HepG2 (cell line): ENCODE data around the gene AGRN. TPM values are rescaled to one million over a fixed set of nuclear protein-coding genes. Genes with fewer than 3 reads are reported as not detected.

Experiments
- BHLHE40 ChIP-seq: IDR thresholded peaks from 2 replicates; pipeline ENCODE4 v1.6.1; 2011; ENCODE audit warnings: low read length, improper control_type of control experiment
- CREM ChIP-seq, 2 experiments: sonication (generic) in 1 of 2; formaldehyde crosslinking in 1 of 2; IDR thresholded peaks; 2 replicates each; pipeline versions ENCODE4 v1.4.0 to v1.6.1; 2016 to 2020; ENCODE audit warnings: antibody characterized with exemption in 1 of 2, mild to moderate bottlenecking in 1 of 2, missing genetic modification reagents in 1 of 2
- FOXK1 ChIP-seq: sonication (generic); formaldehyde crosslinking; IDR thresholded peaks from 2 replicates; pipeline ENCODE4 v1.4.0; 2020; ENCODE audit warnings: low read depth, missing genetic modification reagents, borderline replicate concordance
- GLI4 ChIP-seq: sonication (generic); formaldehyde crosslinking; IDR thresholded peaks from 2 replicates; pipeline ENCODE4 v1.5.1; 2020; ENCODE audit warnings: missing genetic modification reagents, mild to moderate bottlenecking, moderate library complexity, borderline replicate concordance
- KDM5B ChIP-seq: sonication (generic); formaldehyde crosslinking; IDR thresholded peaks from 2 replicates; pipeline ENCODE4 v1.4.0; 2020; ENCODE audit warnings: missing genetic modification reagents, mild to moderate bottlenecking, borderline replicate concordance
- MXI1 ChIP-seq: IDR thresholded peaks from 3 replicates; pipeline ENCODE4 v1.6.1; 2012; ENCODE audit warnings: low read depth, low read length, inconsistent platforms, borderline replicate concordance
- NFKBIZ ChIP-seq: IDR thresholded peaks from 2 replicates; pipeline ENCODE4 v1.6.1; 2018; ENCODE audit warnings: missing genetic modification reagents, missing compliant biosample characterization
- NR2F2 ChIP-seq: IDR thresholded peaks from 2 replicates; pipeline ENCODE4 v1.6.1; 2012; ENCODE audit warnings: low read depth, inconsistent platforms, borderline replicate concordance
- PITX1 ChIP-seq: sonication (generic); formaldehyde crosslinking; IDR thresholded peaks from 2 replicates; pipeline ENCODE4 v1.5.1; 2020; ENCODE audit warnings: mild to moderate bottlenecking, missing genetic modification reagents
- RAD21 ChIP-seq: fragments of 450-650 bp; formaldehyde crosslinking; IDR thresholded peaks from 2 replicates; pipeline ENCODE4 v1.5.0; 2020; ENCODE audit warnings: mild to moderate bottlenecking
- SETDB1 ChIP-seq: sonication (generic); formaldehyde crosslinking; IDR thresholded peaks from 2 replicates; pipeline ENCODE4 v1.5.1; 2020; ENCODE audit warnings: missing genetic modification reagents, mild to moderate bottlenecking, borderline replicate concordance
- SP5 ChIP-seq: IDR thresholded peaks from 2 replicates; pipeline ENCODE4 v1.6.1; 2016; ENCODE audit warnings: low read depth, borderline replicate concordance
- YEATS4 ChIP-seq: sonication (generic); formaldehyde crosslinking; IDR thresholded peaks from 2 replicates; pipeline ENCODE4 v1.4.0; 2020; ENCODE audit warnings: missing genetic modification reagents, borderline replicate concordance
- ZNF232 ChIP-seq: sonication (generic); formaldehyde crosslinking; IDR thresholded peaks from 2 replicates; pipeline ENCODE4 v1.4.0; 2020; ENCODE audit warnings: missing genetic modification reagents, borderline replicate concordance
- ZNF709 ChIP-seq: sonication (generic); formaldehyde crosslinking; IDR thresholded peaks from 2 replicates; pipeline ENCODE4 v1.5.0; 2020; ENCODE audit warnings: mild to moderate bottlenecking, missing genetic modification reagents
- polyA plus RNA-seq, 8 experiments: library from polyadenylated mRNA; depleted of rRNA in 3 of 8; stranded (reverse) in 7 of 8; unstranded in 1 of 8; fragments of >200 nt; fragmentation: Illumina TruSeq in 4 of 8; extraction: Trizol in 4 of 8; gene quantifications; 2 replicates each; pipeline versions ENCODE4 v1.2.1 to v1.2.3, GENCODE V29; 2011 to 2016; ENCODE audit warnings: low read depth in 4 of 8, missing spikeins in 1 of 8, mixed read lengths in 1 of 8; ENCODE audit not compliant: insufficient read depth in 1 of 8
- total RNA-seq, 5 experiments: library from RNA; depleted of rRNA; stranded (reverse); fragments of >200 nt; fragmentation: Illumina TruSeq; extraction: Trizol; gene quantifications; 2 replicates each; pipeline ENCODE4 v1.2.3, GENCODE V29; 2016; ENCODE audit warnings: low read depth in 1 of 5
- TF ChIP-seq, protein P1 (sequence below): sonication (generic); formaldehyde crosslinking; IDR thresholded peaks from 2 replicates; pipeline ENCODE4 v1.9.0; 2022; ENCODE audit warnings: missing genetic modification reagents, mild to moderate bottlenecking, borderline replicate concordance
- TF ChIP-seq, protein P2 (sequence below): sonication (generic); formaldehyde crosslinking; IDR thresholded peaks from 2 replicates; pipeline ENCODE4 v1.5.0; 2020; ENCODE audit warnings: mild to moderate bottlenecking, missing genetic modification reagents, borderline replicate concordance

AGRN gene
- total and polyA plus RNA-seq, 2 of the 13 experiments (the other 11 are each of a cell fraction or from before 2014, with no cell fraction given): 29.8 to 65.2 TPM

DNA sequence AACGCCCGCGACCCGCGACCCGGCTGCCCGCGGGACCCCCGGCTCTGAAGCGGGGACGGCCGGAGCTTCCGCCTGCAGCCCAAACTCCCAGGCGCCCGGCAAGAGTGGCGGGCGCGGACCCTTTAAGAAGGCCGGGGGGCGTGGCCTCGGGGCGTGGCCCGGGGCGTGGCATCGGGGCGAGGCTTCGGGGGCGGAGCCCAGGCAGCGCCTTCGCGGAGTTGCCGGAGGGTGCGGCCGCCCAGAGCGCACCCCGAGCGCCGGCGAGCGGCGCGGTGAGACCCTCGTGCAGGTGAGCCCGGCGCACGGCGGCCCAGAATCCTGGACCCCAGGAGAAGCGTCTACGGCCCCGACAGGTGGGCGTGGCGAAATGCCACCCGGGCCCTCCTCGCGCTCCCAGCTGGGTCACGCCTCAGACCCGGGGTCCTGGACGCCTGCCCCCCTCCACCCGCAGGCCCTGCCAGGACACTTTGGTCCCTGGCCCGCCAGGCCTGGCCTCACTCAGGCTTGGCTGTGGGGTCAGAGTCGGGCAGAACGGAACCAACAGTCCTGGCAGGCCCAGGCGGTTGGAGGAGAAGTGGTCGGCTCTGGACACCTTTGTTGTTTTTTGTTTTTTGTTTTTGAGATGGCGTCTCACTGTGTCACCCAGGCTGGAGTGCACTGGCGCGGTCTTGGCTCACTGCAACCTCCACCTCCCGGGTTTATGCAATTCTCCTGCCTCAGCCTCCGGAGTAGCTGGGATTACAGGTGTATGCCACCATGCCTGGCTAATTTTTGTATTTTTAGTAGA lies 39.8 kb downstream of the AGRN start (continued):
- TF ChIP-seq, protein P1, sequence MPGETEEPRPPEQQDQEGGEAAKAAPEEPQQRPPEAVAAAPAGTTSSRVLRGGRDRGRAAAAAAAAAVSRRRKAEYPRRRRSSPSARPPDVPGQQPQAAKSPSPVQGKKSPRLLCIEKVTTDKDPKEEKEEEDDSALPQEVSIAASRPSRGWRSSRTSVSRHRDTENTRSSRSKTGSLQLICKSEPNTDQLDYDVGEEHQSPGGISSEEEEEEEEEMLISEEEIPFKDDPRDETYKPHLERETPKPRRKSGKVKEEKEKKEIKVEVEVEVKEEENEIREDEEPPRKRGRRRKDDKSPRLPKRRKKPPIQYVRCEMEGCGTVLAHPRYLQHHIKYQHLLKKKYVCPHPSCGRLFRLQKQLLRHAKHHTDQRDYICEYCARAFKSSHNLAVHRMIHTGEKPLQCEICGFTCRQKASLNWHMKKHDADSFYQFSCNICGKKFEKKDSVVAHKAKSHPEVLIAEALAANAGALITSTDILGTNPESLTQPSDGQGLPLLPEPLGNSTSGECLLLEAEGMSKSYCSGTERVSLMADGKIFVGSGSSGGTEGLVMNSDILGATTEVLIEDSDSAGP (CRISPR knock-in tag): peak; percentile 99
- TF ChIP-seq FOXK1 (CRISPR knock-in tag) (no peak), NFKBIZ (0 out of 2 replicates have a peak, but pooled peaks have one; percentile 3), SETDB1 (CRISPR knock-in tag) (no peak), GLI4 (CRISPR knock-in tag) (no peak), NR2F2 (no peak), BHLHE40 (no peak), YEATS4 (peak; percentile 50; the same call in 1 of the 2 replicates), MXI1 (peak; percentile 38; the same call in 1 of the 3 replicates), SP5 (CRISPR knock-in tag) (peak; percentile 64), CREM (IDR thresholded peaks at IDR 0.05) (no peak), CREM (CRISPR knock-in tag; IDR thresholded peaks at IDR 0.05) (no peak), ZNF232 (0 out of 2 replicates have a peak, but pooled peaks have one; percentile 27), KDM5B (CRISPR knock-in tag) (0 out of 2 replicates have a peak, but pooled peaks have one; percentile 1), PITX1 (CRISPR knock-in tag) (0 out of 2 replicates have a peak, but pooled peaks have one; percentile 10), RAD21 (CRISPR knock-in tag) (peak; percentile 23; the same call in 1 of the 2 replicates), ZNF709 (CRISPR knock-in tag) (0 out of 2 replicates have a peak, but pooled peaks have one; percentile 4)
- TF ChIP-seq, protein P2, sequence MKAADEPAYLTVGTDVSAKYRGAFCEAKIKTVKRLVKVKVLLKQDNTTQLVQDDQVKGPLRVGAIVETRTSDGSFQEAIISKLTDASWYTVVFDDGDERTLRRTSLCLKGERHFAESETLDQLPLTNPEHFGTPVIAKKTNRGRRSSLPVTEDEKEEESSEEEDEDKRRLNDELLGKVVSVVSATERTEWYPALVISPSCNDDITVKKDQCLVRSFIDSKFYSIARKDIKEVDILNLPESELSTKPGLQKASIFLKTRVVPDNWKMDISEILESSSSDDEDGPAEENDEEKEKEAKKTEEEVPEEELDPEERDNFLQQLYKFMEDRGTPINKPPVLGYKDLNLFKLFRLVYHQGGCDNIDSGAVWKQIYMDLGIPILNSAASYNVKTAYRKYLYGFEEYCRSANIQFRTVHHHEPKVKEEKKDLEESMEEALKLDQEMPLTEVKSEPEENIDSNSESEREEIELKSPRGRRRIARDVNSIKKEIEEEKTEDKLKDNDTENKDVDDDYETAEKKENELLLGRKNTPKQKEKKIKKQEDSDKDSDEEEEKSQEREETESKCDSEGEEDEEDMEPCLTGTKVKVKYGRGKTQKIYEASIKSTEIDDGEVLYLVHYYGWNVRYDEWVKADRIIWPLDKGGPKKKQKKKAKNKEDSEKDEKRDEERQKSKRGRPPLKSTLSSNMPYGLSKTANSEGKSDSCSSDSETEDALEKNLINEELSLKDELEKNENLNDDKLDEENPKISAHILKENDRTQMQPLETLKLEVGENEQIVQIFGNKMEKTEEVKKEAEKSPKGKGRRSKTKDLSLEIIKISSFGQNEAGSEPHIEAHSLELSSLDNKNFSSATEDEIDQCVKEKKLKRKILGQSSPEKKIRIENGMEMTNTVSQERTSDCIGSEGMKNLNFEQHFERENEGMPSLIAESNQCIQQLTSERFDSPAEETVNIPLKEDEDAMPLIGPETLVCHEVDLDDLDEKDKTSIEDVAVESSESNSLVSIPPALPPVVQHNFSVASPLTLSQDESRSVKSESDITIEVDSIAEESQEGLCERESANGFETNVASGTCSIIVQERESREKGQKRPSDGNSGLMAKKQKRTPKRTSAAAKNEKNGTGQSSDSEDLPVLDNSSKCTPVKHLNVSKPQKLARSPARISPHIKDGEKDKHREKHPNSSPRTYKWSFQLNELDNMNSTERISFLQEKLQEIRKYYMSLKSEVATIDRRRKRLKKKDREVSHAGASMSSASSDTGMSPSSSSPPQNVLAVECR (CRISPR knock-in tag): peak; percentile 52; the same call in 1 of the 2 replicates
